Dermis microvascular lymphatic vessel endothelial cell (primary cell): ENCODE results near the gene TSTD1. TPM values are rescaled to one million over a fixed set of nuclear protein-coding genes. Genes with fewer than 3 reads are reported as not detected.
A peak's percentile ranks its signal among the peaks of the same experiment; 100 is the strongest.

ENCODE experiments used
- DNase-seq, 2 donors: peaks; one replicate each; pipeline versions ENCODE4 v3.0.0 to v3.0.0-alpha.2; 2010; ENCODE audit warnings: low read depth in 2 of 2
- total RNA-seq: library from RNA; depleted of rRNA; stranded (reverse); fragments of >200 nt; gene quantifications from 2 replicates; pipeline ENCODE4 v1.2.1, GENCODE V29; 2014

TSTD1 gene, protein sequence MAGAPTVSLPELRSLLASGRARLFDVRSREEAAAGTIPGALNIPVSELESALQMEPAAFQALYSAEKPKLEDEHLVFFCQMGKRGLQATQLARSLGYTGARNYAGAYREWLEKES
- total RNA-seq: 6.0 and 6.7 TPM in 2 replicates

- DNase-seq: peak in 1 of 2 donors; percentile 31
Measured at GRCh38 chr1:161038523-161039153, at the start of gene TSTD1. Gene TSTD1 (minus strand): TSS chr1:161038964. CDS start chr1:161038889, 75 bp downstream.

GRCh38 chr1:161086457-161086856 lies 47.7 kb upstream of the TSTD1 start:
- DNase-seq: no peak

DNA sequence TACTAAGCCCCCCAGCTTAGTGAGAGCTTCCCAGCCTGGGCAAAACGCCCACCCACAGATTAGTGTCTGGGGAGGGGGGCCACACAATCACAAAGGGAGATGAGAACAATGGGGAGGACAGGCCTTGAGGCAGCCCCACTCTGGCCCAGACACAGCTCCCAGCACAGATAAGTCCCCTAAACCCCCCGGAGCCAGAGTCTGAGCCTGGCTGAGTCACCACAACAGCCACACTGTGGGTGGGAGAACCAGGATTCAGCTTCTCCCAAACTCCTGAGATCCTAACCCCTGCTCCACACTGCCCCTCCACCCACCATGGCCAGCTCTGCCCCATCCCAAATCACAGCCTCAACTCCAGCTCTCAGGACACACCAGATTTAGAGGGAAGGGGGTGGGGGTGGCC lies 46.4 kb upstream of the TSTD1 start:
- no peak for DNase-seq

DNA sequence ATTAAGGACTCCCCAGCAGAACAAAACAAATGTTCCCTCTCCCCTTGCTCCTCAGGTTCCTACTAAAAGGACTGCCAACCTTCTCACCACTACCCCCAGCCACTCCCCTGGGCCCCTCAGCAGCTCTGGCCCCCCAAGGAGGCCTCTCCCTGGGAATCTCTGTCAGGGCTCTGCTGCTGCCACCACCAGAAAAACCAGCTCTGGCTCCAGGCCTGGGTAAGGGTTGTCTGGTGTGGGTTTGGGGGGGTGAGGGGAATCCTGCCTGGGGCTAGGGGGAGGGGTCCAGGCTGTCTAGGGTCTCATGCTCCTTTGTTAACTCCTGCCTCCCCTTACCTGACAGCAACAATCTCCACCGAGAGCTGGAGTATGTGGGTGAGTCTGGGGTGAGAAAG lies 45.8 kb upstream of the TSTD1 start:
- no peak for DNase-seq

DNA sequence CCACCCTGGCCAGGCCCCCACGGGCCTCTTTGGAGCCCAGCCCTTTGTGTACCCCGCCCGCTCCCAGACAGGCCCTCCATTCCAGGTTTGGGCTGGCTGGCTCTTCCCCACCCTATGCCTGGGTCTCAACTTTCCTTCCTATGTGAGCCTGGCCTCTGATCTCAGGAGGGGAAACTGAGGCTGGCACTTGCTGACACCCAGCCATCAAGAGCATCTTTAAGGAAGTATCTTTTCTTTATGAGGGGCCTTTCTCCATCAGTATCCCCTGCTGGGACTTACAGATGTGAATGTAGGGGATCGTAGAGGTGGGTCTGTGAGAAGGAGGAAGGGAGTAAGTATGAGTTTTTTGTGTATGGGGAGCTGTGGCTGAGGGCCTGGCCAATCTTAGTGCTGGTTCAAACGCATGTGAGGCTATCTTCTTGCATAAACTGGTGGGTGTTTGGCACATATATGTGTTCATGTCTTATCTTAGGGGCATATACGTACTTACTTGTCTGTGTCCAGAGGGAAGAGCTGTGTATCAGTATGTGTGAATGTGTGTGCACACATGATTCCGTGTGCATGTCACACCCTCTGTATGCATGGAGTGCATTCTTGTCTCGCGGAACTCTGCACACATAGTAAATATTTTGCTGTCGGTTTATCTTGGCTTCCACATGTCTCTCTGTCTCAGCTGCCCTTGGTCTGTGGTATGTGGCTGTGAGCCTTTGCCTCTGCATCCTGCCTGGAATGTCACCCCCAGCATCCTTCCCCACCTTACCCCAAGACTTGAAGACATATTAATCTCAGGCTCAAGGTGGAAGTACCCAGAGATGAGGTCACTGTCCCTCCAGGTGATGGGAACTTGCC lies 45.2 kb upstream of the TSTD1 start:
- no peak for DNase-seq

DNA sequence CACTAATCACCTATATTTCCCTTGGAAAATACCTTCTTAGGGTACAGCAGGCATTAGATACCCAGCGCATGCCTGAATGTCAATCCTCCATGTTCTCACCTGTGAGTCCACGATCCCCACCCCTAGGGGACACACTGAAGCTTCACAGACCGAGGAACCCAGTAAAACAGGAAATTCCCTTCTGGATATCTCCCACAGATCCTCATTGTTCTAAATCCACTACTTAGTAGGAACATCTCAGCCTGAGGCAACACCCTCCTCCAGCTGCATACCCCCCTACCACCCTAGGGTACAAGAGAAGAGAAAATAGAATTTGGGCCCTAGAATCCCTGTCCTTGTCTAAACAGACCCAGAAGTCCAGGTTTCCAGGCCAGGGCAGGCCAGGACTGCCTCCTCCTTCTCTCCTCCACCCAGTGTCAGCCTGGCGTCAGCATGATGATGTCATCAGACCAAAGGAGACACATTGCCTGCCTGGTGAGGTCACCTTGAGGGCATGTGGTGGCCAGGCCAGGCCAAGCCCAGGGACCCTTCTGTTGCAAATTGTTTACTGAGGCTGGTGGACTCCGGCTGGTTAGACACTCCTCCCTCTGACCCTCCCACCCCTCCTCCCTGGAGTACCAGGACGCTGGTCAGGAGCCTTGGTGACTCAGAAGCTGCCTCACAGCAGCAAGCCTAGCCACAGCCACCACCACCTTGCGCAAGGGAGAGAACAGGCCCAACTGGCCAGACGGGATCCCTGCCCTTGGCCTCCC lies 44.4 kb upstream of the TSTD1 start:
- DNase-seq: peak in 1 of 2 donors; percentile 16

DNA sequence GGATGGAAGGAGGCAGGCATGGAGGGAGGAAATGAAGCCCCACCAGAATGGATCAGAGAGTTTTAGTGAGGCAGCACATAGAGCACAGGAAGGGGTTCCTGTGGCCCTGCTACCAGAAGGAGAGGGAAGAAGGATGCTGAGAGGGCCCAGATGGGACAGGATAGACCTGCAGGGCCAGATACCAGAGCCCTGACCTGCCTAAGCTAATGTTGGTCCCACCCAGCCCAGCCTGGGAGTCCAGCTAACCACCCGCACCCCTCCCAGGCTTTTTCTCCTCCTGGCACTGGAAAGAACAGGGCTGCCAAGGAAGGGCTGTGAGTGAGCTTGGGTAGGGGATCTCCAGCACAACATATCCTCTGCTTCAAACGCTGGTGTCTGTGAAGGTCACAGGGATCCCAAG lies 43.7 kb upstream of the TSTD1 start:
- DNase-seq: no peak

DNA sequence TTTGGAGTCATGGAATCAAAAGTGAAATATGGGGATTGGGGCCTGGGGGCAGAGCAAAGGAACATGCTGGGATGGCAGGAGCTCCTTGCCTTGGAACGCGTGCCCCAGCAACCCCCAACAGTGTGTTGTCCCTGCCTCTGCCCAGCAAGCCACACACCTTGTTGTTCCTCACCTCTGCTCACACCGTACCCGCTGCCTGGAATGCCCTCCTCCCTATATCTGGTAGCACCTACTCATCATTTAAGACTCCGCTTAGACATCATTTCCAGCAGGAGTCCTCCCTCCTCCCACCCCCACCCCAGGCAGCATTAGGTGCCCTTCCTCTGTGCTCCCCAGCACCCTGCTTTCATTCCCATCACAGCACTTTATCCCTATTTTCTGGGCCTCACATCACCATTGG lies 42.8 kb upstream of the TSTD1 start:
- DNase-seq: no peak

DNA sequence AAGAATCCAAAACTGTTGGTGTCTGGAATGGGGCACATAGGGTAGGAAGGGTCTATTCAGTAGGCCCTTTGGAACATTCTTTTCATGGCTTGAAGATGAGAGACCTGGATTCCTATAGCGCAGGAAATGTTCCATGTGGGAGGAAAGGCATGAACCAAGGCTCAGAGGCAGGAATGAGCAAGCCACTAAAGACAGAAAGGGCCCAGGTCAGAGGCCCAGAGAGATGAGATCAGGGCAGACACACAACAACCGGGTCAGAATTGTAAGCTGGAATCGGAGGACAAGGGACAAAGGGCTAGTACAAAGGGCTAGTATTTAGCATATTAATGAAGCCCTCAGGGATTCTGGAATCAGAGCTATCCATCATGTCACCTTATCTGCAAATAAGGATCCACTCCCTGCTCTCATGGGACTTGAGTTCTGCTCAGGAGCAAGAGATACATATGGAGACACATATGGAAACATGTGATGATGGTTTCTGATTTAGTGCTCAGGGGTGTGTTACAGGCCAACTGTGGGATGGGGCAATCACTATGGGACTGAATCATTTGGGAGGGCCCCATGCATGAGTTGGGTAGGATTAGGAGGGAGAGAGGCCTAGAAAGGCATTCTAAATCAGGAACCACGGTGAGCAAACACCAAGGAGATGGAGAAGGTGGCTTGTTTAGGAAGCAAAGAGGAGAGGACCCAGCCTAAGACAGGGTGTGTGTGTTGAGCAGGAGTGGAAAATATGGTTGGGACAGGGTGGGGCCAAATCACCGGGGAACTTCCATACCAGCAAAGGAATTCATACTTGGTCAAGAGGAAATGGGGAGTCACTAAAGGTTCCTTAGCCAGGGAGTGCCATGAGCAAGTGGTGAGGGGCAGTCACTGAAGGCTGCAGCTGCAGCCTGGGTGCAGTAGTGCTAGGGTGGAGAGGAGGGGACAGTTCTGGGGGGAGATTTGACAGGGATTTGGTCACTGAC lies 42.0 kb upstream of the TSTD1 start:
- no peak for DNase-seq

GRCh38 chr1:161079436-161080110 lies 40.8 kb upstream of the TSTD1 start:
- DNase-seq: no peak

DNA sequence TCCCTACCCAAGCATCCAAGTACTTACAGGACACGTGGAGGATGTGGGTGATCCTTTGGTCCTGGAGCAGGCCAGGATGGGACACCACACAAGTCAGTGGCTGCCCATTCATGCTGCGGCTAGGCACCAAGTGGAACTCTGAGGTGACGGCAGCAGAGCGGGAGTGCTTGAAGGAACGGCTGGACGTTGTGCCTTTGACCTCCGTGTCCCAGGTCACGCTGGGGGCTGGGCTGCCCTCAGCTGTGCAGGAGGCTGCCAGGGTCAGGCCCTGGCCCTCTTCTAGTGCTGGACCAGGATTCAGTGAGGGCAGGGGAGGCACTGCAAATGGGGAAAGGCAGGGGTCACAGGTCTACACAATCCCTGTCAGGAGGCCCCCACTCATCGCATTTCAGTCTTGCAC lies 38.7 kb upstream of the TSTD1 start:
- no peak for DNase-seq

DNA sequence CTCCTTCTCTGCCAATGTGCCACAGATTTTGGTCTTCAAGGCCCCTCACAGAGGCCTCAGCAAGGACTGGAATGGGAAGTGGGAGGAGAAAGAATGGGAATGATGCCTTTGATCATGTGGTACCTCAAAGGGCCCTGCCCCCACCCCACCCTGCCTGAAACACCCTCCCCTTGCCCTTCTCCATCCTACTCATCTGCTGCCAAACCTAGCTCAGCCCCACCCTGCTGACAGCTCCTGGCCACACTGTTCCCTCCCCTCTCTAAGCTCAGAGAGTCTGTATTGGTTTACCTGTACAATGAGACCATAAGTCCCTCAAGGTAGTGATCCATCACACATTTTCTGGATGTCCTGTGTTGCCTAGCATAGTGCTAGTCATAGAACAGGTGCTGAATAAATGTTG lies 37.6 kb upstream of the TSTD1 start:
- no peak for DNase-seq

GRCh38 chr1:161074676-161075368 lies 36.1 kb upstream of the TSTD1 start:
- no peak for DNase-seq

DNA sequence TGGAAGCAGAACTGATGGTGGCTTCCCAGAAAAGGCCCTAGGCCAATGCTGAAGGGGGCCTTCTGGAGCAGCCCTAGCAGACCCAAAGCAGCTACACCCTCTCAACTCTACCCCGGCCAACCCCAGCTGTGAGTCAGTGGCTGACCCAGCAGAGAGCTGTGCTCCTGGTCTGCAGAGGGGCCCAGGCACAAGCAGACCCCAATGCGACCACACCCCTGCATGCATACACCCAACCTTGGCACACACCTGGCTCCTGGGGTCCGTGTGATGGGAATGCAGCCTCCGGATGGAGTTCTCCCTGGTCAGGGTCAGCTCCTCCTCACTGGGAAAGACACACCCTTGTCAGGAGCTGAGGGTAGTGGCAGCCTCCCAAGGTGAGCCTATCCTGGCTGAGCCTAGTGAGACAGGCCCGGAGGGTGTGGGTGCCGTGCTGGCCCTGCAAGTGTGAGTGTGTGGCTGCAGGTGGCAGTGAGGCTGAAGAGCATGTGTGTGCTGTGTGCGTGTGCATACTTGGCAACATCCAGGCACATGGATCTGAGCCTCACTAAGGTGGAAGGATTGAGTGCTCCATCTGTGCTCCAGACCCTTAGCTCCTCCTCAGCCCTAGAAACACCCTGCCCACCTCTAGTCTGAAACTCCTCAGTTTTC lies 34.8 kb upstream of the TSTD1 start:
- no peak for DNase-seq

GRCh38 chr1:161072751-161073449 lies 34.1 kb upstream of the TSTD1 start:
- no peak for DNase-seq

DNA sequence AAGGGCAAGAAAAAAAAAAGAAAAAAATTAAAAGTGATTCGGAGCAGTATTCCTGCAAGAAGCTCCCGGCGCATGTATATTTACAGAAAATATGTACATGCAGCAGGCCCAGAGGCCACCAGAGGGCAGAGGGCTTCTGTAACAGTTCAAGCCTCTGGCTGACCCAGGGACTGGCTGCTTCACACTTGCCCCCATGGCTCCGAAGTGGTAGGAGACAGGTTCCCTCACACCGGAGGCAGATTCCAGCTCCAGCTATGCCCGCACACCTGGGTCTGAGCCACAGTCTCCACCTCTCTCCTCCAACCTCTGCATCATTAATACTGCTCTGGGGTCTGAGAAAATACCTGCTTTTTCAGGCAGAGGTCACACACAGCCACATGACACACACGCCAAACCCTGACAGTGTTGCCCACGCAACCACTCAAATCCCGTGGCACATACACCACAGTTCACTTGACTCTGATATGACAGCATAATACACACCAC lies 33.2 kb upstream of the TSTD1 start:
- DNase-seq: peak in 1 of 2 donors; percentile 17

DNA sequence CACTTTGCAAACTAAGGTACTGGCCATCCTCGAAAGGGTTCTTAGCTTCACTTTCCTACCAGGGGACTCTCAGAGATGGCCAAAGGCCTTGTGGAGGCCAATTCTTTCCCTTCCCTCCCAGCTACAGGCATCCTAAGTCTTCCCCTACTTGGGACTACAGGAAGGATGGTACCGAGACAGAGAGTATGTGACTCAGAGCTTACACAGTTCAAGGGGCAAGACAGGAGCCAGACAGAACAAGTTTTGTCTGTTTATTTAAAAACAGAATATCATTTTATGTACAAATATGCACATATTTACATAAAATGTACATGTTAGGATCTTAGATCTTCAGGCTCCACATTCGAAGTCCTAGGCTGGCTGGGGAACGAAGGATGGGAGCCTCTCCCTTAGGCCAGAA lies 32.0 kb upstream of the TSTD1 start:
- DNase-seq: no peak

GRCh38 chr1:161069731-161070270 lies 31.0 kb upstream of the TSTD1 start, which contains the start of gene ARHGAP30:
Gene ARHGAP30 (minus strand): TSS chr1:161069891. CDS start chr1:161069624, 267 bp downstream.
- no peak for DNase-seq
